Nephron (organoid): ENCODE measurements around the gene RICTOR.

ENCODE experiments used
- H3K27ac Mint-ChIP-seq, 3 experiments: 2 replicates each; pipeline ENCODE4 v1.8.0; 2020; ENCODE audit warnings: mixed read lengths in 3 of 3, mild to moderate bottlenecking in 2 of 3, moderate library complexity in 1 of 3
- H3K27me3 Mint-ChIP-seq: 2 replicates; pipeline ENCODE4 v1.8.0; 2021; ENCODE audit warnings: low read depth, mild to moderate bottlenecking, moderate library complexity, mixed read lengths
- H3K36me3 Mint-ChIP-seq: 2 replicates; pipeline ENCODE4 v1.8.0; 2020; ENCODE audit warnings: low read depth, mixed read lengths
- H3K4me1 Mint-ChIP-seq: 2 replicates; pipeline ENCODE4 v1.8.0; 2020; ENCODE audit warnings: mixed read lengths
- H3K4me3 Mint-ChIP-seq, 3 experiments: 2 replicates each; pipeline ENCODE4 v1.8.0; 2020; ENCODE audit warnings: mild to moderate bottlenecking in 3 of 3, mixed read lengths in 3 of 3, moderate library complexity in 2 of 3
- H3K9me3 Mint-ChIP-seq: 2 replicates; pipeline ENCODE4 v1.8.0; 2020; ENCODE audit warnings: mixed read lengths
- CTCF ChIP-seq, 3 experiments: fragments of 200-600 bp; sonication (generic); IDR thresholded peaks; one replicate each; pipeline ENCODE4 v1.5.0; 2021; ENCODE audit warnings: antibody characterized with exemption in 3 of 3; ENCODE audit not compliant: unreplicated experiment in 3 of 3

The RICTOR gene

GRCh38 chr5:39074017-39074814 lies at the start of gene RICTOR:
RICTOR (minus strand) TSS chr5:39074399; CDS start chr5:39074377, 22 bp downstream.
- Mint-ChIP-seq H3K27ac (peak within 1 kb of the TSS; percentile 97 to 99 (median 99)), H3K4me1 (peaks cover 33% of the 10 kb centered on the region), H3K27me3 (peaks cover 27% of the 10 kb centered on the region), H3K36me3 (peaks cover 11% of the 10 kb centered on the region), H3K9me3 (no peaks in the 10 kb centered on the region), H3K4me3 (peak within 1 kb of the TSS; percentile 93 to 100 (median 99))
- TF ChIP-seq CTCF (IDR thresholded peaks at IDR 0.05; ENCODE audit: unreplicated experiment in 3 of 3) = no peak

- Mint-ChIP-seq H3K4me3 (no peak overlapping the region), H3K4me1 (no peaks in the 10 kb centered on the region), H3K36me3 (no peaks in the 10 kb centered on the region), H3K9me3 (no peaks in the 10 kb centered on the region), H3K27me3 (peaks cover 8% of the 10 kb centered on the region), H3K27ac (no peak overlapping the region)
- no peak for TF ChIP-seq CTCF (IDR thresholded peaks at IDR 0.05; ENCODE audit: unreplicated experiment in 3 of 3)
Observed at GRCh38 chr5:39121922-39122321, 47.7 kb upstream of the RICTOR start.

GRCh38 chr5:39121315-39121714 lies 47.1 kb upstream of the RICTOR start:
- no peak overlapping the region for H3K4me3 Mint-ChIP-seq
- H3K27ac Mint-ChIP-seq = no peak overlapping the region
- peaks cover 8% of the 10 kb centered on the region for H3K27me3 Mint-ChIP-seq
- no peaks in the 10 kb centered on the region for H3K9me3 Mint-ChIP-seq
- H3K36me3 Mint-ChIP-seq = no peaks in the 10 kb centered on the region
- H3K4me1 Mint-ChIP-seq = no peaks in the 10 kb centered on the region
- no peak for TF ChIP-seq CTCF (IDR thresholded peaks at IDR 0.05; ENCODE audit: unreplicated experiment in 3 of 3)

GRCh38 chr5:39120052-39120420 lies 45.8 kb upstream of the RICTOR start:
- H3K4me1 Mint-ChIP-seq = no peaks in the 10 kb centered on the region

GRCh38 chr5:39119404-39120051 lies 45.3 kb upstream of the RICTOR start:
- Mint-ChIP-seq H3K27me3 (peaks cover 8% of the 10 kb centered on the region), H3K27ac (no peak overlapping the region), H3K9me3 (no peaks in the 10 kb centered on the region), H3K4me1 (no peaks in the 10 kb centered on the region), H3K4me3 (no peak overlapping the region), H3K36me3 (no peaks in the 10 kb centered on the region)
- no peak for TF ChIP-seq CTCF (IDR thresholded peaks at IDR 0.05; ENCODE audit: unreplicated experiment in 3 of 3)

More at GRCh38 chr5:39120052-39120420, 45.8 kb upstream of the RICTOR start:
- no peaks in the 10 kb centered on the region for H3K36me3 Mint-ChIP-seq
- H3K27me3 Mint-ChIP-seq = peaks cover 8% of the 10 kb centered on the region
- H3K9me3 Mint-ChIP-seq = no peaks in the 10 kb centered on the region
- no peak for TF ChIP-seq CTCF (IDR thresholded peaks at IDR 0.05; ENCODE audit: unreplicated experiment in 3 of 3)
- H3K27ac Mint-ChIP-seq = no peak overlapping the region
- H3K4me3 Mint-ChIP-seq = no peak overlapping the region
